ENCODE data around the gene TEAD1. TPM values are rescaled to one million over a fixed set of nuclear protein-coding genes. Genes with fewer than 3 reads are reported as not detected.

TEAD1 gene
- total and polyA plus RNA-seq, 3 experiments from 2014 or later: 0.59 to 0.89 TPM; not detected in 1

GRCh38 chr11:12927221-12927620 is 253.0 kb downstream of the TEAD1 start:
- ChIA-PET CTCF (no interaction called here), POLR2A (no interaction called here)
- Histone ChIP-seq H3K27ac (ENCODE audit: low read depth, low read length) (no peak overlapping the region), H3K4me3 (ENCODE audit: low read length) (no peak overlapping the region), H3K9me3 (ENCODE audit: low read length) (no peaks in the 10 kb centered on the region), H3K36me3 (ENCODE audit: insufficient read depth, low read length) (no peaks in the 10 kb centered on the region), H3K4me1 (ENCODE audit: insufficient read depth, low read length) (no peaks in the 10 kb centered on the region), H3K27me3 (ENCODE audit: insufficient read depth, low read length, poor library complexity, severe bottlenecking) (no peaks in the 10 kb centered on the region)
- H3K27me3 Mint-ChIP-seq: peaks cover 7 to 11% of the 10 kb centered on the region in 2 donors
- no peaks in the 10 kb centered on the region for H3K4me1 Mint-ChIP-seq
- H3K9me3 Mint-ChIP-seq: no peaks in the 10 kb centered on the region
- no peak overlapping the region for H3K27ac Mint-ChIP-seq
- no peaks in the 10 kb centered on the region for H3K36me3 Mint-ChIP-seq
- DNase-seq: no peak
- H3K4me3 Mint-ChIP-seq: no peak overlapping the region

DNA sequence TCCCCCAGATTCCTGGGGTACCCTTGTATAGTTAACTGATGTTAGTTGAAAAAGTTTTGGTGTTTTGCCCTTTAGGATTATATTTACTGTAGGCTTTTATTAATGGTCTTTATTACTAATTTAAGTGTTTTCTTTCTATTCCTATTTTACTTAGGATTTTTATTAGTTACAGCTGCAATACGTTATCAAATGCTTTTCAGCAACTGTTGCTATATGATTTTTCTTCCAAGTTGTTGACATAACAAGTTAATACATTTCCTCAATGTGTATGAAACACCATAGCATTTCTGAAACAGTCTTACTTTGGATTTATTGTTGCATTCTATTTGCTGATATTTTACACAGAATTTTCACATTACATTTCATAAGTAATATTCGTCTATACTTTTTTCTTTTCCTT is 253.7 kb downstream of the TEAD1 start:
- no peak overlapping the region for H3K27ac Mint-ChIP-seq
- H3K36me3 ChIP-seq (ENCODE audit: insufficient read depth, low read length): no peaks in the 10 kb centered on the region
- no peaks in the 10 kb centered on the region for H3K4me1 ChIP-seq (ENCODE audit: insufficient read depth, low read length)
- H3K9me3 ChIP-seq (ENCODE audit: low read length): no peaks in the 10 kb centered on the region
- ChIA-PET CTCF (no interaction called here), POLR2A (no interaction called here)
- H3K4me1 Mint-ChIP-seq: no peaks in the 10 kb centered on the region
- no peaks in the 10 kb centered on the region for H3K9me3 Mint-ChIP-seq
- H3K4me3 ChIP-seq (ENCODE audit: low read length): no peak overlapping the region
- H3K27ac ChIP-seq (ENCODE audit: low read depth, low read length): no peak overlapping the region
- no peak overlapping the region for H3K4me3 Mint-ChIP-seq
- H3K36me3 Mint-ChIP-seq: no peaks in the 10 kb centered on the region
- H3K27me3 Mint-ChIP-seq: peaks cover 5 to 11% of the 10 kb centered on the region in 2 donors
- DNase-seq: no peak
- no peaks in the 10 kb centered on the region for H3K27me3 ChIP-seq (ENCODE audit: insufficient read depth, low read length, poor library complexity, severe bottlenecking)

- Histone ChIP-seq H3K36me3 (ENCODE audit: insufficient read depth, low read length) (no peaks in the 10 kb centered on the region), H3K4me1 (ENCODE audit: insufficient read depth, low read length) (no peaks in the 10 kb centered on the region), H3K4me3 (ENCODE audit: low read length) (no peak overlapping the region), H3K27me3 (ENCODE audit: insufficient read depth, low read length, poor library complexity, severe bottlenecking) (no peaks in the 10 kb centered on the region), H3K9me3 (ENCODE audit: low read length) (no peaks in the 10 kb centered on the region), H3K27ac (ENCODE audit: low read depth, low read length) (no peak overlapping the region)
- Mint-ChIP-seq H3K27ac (no peak overlapping the region), H3K4me1 (no peaks in the 10 kb centered on the region), H3K27me3 (peaks cover 4 to 17% of the 10 kb centered on the region in 2 donors), H3K4me3 (no peak overlapping the region), H3K36me3 (no peaks in the 10 kb centered on the region), H3K9me3 (peaks cover 0 to 1% (median 0%) of the 10 kb centered on the region in 5 donors)
- ChIA-PET POLR2A (no interaction called here), CTCF (no interaction called here)
- DNase-seq: no peak
Measured at GRCh38 chr11:12930850-12931249, 256.6 kb downstream of the TEAD1 start.

DNA sequence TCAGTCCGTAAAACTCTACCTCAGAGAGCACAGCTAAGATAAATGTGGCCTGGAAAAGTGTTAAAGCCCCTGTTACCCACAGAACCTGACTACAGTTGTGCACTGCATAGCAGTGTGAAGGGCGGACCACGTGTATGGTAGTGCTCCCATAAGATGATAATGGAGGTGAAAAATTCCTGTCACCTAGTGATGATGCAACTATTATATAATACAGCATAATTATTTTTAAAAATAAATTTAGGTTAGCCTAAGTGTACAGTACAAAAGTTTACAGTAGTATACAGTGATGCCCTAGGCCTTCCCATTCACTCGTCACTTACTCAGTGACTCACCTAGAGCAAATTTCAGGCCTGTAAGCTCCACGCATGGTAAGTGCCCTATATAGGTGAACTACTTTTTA is 258.3 kb downstream of the TEAD1 start:
- no peak overlapping the region for H3K27ac Mint-ChIP-seq
- ChIA-PET CTCF (no interaction called here), POLR2A (no interaction called here)
- Histone ChIP-seq H3K9me3 (ENCODE audit: low read length) (no peaks in the 10 kb centered on the region), H3K36me3 (ENCODE audit: insufficient read depth, low read length) (no peaks in the 10 kb centered on the region), H3K27me3 (ENCODE audit: insufficient read depth, low read length, poor library complexity, severe bottlenecking) (no peaks in the 10 kb centered on the region), H3K27ac (ENCODE audit: low read depth, low read length) (no peak overlapping the region), H3K4me3 (ENCODE audit: low read length) (no peak overlapping the region), H3K4me1 (ENCODE audit: insufficient read depth, low read length) (no peaks in the 10 kb centered on the region)
- peaks cover 4 to 28% of the 10 kb centered on the region in 2 donors for H3K27me3 Mint-ChIP-seq
- H3K4me3 Mint-ChIP-seq: no peak overlapping the region
- no peaks in the 10 kb centered on the region for H3K4me1 Mint-ChIP-seq
- no peak for DNase-seq
- H3K36me3 Mint-ChIP-seq: no peaks in the 10 kb centered on the region
- peaks cover 0 to 1% (median 0%) of the 10 kb centered on the region in 5 donors for H3K9me3 Mint-ChIP-seq

GRCh38 chr11:12936200-12936599 is 262.0 kb downstream of the TEAD1 start:
- H3K4me3 ChIP-seq (ENCODE audit: low read length): no peak overlapping the region
- H3K4me3 Mint-ChIP-seq: no peak overlapping the region
- DNase-seq: no peak
- H3K27me3 ChIP-seq (ENCODE audit: insufficient read depth, low read length, poor library complexity, severe bottlenecking): no peaks in the 10 kb centered on the region
- no peak overlapping the region for H3K27ac Mint-ChIP-seq
- POLR2A ChIA-PET: no interaction called here
- H3K27me3 Mint-ChIP-seq: peaks cover 2 to 24% of the 10 kb centered on the region in 2 donors
- H3K4me1 ChIP-seq (ENCODE audit: insufficient read depth, low read length): no peaks in the 10 kb centered on the region
- H3K27ac ChIP-seq (ENCODE audit: low read depth, low read length): no peak overlapping the region
- CTCF ChIA-PET: no interaction called here
- H3K9me3 Mint-ChIP-seq: peaks cover 0 to 1% (median 0%) of the 10 kb centered on the region in 5 donors
- H3K36me3 ChIP-seq (ENCODE audit: insufficient read depth, low read length): no peaks in the 10 kb centered on the region
- H3K36me3 Mint-ChIP-seq: no peaks in the 10 kb centered on the region
- H3K9me3 ChIP-seq (ENCODE audit: low read length): no peaks in the 10 kb centered on the region
- H3K4me1 Mint-ChIP-seq: no peaks in the 10 kb centered on the region

DNA sequence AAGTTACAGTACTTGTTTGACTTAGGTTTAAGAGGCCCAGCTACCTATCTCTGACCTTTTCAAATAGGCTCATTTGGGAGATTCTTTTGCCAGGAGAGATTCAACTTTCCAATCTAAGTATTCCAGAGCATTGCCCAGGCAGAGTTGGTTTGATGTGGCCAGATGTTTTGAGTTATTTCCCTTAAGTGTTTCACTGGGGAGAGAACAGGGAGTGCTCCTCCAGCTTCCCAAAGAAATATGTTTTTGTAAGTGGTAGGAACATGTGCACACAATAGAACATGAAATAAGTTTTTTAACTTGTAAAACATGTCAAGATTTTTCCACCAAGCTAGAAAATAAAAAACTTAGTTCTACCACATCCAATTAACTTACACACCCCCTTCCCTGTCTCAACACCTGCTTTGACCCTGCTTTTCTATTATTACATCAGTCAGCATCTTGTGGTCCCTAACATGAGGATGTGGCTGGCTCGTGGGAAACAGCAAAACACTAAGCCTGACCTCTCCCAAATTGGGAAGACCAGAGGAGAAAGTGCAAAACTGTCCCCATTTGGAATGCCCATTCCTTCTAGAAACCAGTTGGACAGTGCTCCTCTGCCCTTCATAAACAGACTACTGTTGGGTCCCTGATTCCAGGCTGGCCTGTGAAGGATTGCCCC is 264.5 kb downstream of the TEAD1 start:
- ChIA-PET CTCF (no interaction called here), POLR2A (no interaction called here)
- H3K4me3 ChIP-seq (ENCODE audit: low read length): no peak overlapping the region
- H3K36me3 Mint-ChIP-seq: no peaks in the 10 kb centered on the region
- DNase-seq: no peak
- no peak overlapping the region for H3K4me3 Mint-ChIP-seq
- H3K9me3 ChIP-seq (ENCODE audit: low read length): no peaks in the 10 kb centered on the region
- no peaks in the 10 kb centered on the region for H3K4me1 ChIP-seq (ENCODE audit: insufficient read depth, low read length)
- no peaks in the 10 kb centered on the region for H3K36me3 ChIP-seq (ENCODE audit: insufficient read depth, low read length)
- no peak overlapping the region for H3K27ac ChIP-seq (ENCODE audit: low read depth, low read length)
- no peaks in the 10 kb centered on the region for H3K4me1 Mint-ChIP-seq
- H3K27me3 ChIP-seq (ENCODE audit: insufficient read depth, low read length, poor library complexity, severe bottlenecking): no peaks in the 10 kb centered on the region
- peaks cover 0 to 1% (median 0%) of the 10 kb centered on the region in 5 donors for H3K9me3 Mint-ChIP-seq
- no peak overlapping the region for H3K27ac Mint-ChIP-seq
- H3K27me3 Mint-ChIP-seq: peaks cover 2 to 25% of the 10 kb centered on the region in 2 donors

- no peaks in the 10 kb centered on the region for H3K27me3 ChIP-seq (ENCODE audit: insufficient read depth, low read length, poor library complexity, severe bottlenecking)
- POLR2A ChIA-PET: no interaction called here
- Mint-ChIP-seq H3K27ac (no peak overlapping the region), H3K4me3 (no peak overlapping the region), H3K27me3 (peaks cover 8 to 30% of the 10 kb centered on the region in 2 donors), H3K36me3 (no peaks in the 10 kb centered on the region), H3K4me1 (no peaks in the 10 kb centered on the region), H3K9me3 (peaks cover 0 to 4% (median 0%) of the 10 kb centered on the region in 5 donors)
- DNase-seq: no peak
- no peaks in the 10 kb centered on the region for H3K9me3 ChIP-seq (ENCODE audit: low read length)
- CTCF ChIA-PET: no interaction called here
- no peaks in the 10 kb centered on the region for H3K36me3 ChIP-seq (ENCODE audit: insufficient read depth, low read length)
- H3K4me3 ChIP-seq (ENCODE audit: low read length): no peak overlapping the region
- H3K4me1 ChIP-seq (ENCODE audit: insufficient read depth, low read length): no peaks in the 10 kb centered on the region
- H3K27ac ChIP-seq (ENCODE audit: low read depth, low read length): no peak overlapping the region
Measured at GRCh38 chr11:12941671-12942070, 267.4 kb downstream of the TEAD1 start.

DNA sequence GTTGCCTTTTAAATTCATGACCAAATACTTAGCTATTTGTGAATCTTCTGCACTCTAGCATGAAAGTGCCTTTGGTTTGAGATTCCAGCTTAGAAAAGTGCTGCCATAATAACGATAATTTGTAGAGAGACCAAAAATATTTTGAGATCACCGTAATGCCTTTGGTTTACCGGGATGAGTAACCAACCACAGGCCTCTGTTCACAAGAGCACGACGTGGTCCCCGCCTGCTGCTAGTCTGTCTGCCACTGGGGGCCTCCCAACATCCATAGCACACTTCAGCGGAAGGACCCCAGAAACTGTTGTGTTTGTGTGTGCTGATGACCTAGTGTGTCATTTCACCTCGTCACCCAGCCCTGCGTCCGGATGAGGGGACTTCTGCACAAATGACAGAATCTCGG is 267.9 kb downstream of the TEAD1 start:
- Mint-ChIP-seq H3K27me3 (peaks cover 8 to 32% of the 10 kb centered on the region in 2 donors), H3K27ac (no peak overlapping the region), H3K9me3 (peaks cover 0 to 5% (median 0%) of the 10 kb centered on the region in 5 donors), H3K4me1 (no peaks in the 10 kb centered on the region), H3K4me3 (no peak overlapping the region), H3K36me3 (no peaks in the 10 kb centered on the region)
- CTCF ChIA-PET: no interaction called here
- no peaks in the 10 kb centered on the region for H3K9me3 ChIP-seq (ENCODE audit: low read length)
- no peaks in the 10 kb centered on the region for H3K27me3 ChIP-seq (ENCODE audit: insufficient read depth, low read length, poor library complexity, severe bottlenecking)
- no peak for DNase-seq
- POLR2A ChIA-PET: no interaction called here
- no peak overlapping the region for H3K27ac ChIP-seq (ENCODE audit: low read depth, low read length)
- H3K4me3 ChIP-seq (ENCODE audit: low read length): no peak overlapping the region
- no peaks in the 10 kb centered on the region for H3K4me1 ChIP-seq (ENCODE audit: insufficient read depth, low read length)
- H3K36me3 ChIP-seq (ENCODE audit: insufficient read depth, low read length): no peaks in the 10 kb centered on the region
